Nephron (organoid): ENCODE measurements around the gene TRPM7.
"Not testable (repeated sequence)": the region's sequence is repeated elsewhere in the genome, so short reads cannot be mapped to it uniquely, and the experiment has no call there.

ENCODE experiments used
- H3K27ac Mint-ChIP-seq, 3 experiments: 2 replicates each; pipeline ENCODE4 v1.8.0; 2020; ENCODE audit warnings: mixed read lengths in 3 of 3, mild to moderate bottlenecking in 2 of 3, moderate library complexity in 1 of 3
- H3K27me3 Mint-ChIP-seq: 2 replicates; pipeline ENCODE4 v1.8.0; 2021; ENCODE audit warnings: low read depth, mild to moderate bottlenecking, moderate library complexity, mixed read lengths
- H3K36me3 Mint-ChIP-seq: 2 replicates; pipeline ENCODE4 v1.8.0; 2020; ENCODE audit warnings: low read depth, mixed read lengths
- H3K4me1 Mint-ChIP-seq: 2 replicates; pipeline ENCODE4 v1.8.0; 2020; ENCODE audit warnings: mixed read lengths
- H3K4me3 Mint-ChIP-seq, 3 experiments: 2 replicates each; pipeline ENCODE4 v1.8.0; 2020; ENCODE audit warnings: mild to moderate bottlenecking in 3 of 3, mixed read lengths in 3 of 3, moderate library complexity in 2 of 3
- H3K9me3 Mint-ChIP-seq: 2 replicates; pipeline ENCODE4 v1.8.0; 2020; ENCODE audit warnings: mixed read lengths
- TF ChIP-seq, protein P1 (sequence below), 3 experiments: fragments of 200-600 bp; sonication (generic); IDR thresholded peaks; one replicate each; pipeline ENCODE4 v1.5.0; 2021; ENCODE audit warnings: antibody characterized with exemption in 3 of 3; ENCODE audit not compliant: unreplicated experiment in 3 of 3

Gene TRPM7

DNA sequence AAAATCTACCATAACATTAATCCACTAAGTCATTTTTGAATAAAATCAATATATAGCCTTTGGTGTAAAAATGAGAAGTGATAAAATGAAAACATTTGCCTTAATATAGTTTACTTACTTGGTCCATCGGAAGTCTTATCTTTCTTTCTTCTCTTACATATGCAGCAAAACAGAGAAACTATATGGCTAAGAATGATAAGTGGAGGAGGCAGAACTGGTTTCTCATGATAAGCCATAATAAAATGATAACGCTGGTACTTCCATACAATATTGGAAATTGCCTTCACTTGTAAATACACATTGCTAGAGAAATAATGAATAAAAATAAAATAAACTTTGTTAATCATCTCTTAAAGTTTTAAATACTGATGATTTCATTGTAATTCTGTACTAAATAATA lies 92.3 kb downstream of the TRPM7 start:
- peaks cover 51% of the 10 kb centered on the region for H3K36me3 Mint-ChIP-seq
- H3K27ac Mint-ChIP-seq: no peak overlapping the region
- TF ChIP-seq, protein P1, sequence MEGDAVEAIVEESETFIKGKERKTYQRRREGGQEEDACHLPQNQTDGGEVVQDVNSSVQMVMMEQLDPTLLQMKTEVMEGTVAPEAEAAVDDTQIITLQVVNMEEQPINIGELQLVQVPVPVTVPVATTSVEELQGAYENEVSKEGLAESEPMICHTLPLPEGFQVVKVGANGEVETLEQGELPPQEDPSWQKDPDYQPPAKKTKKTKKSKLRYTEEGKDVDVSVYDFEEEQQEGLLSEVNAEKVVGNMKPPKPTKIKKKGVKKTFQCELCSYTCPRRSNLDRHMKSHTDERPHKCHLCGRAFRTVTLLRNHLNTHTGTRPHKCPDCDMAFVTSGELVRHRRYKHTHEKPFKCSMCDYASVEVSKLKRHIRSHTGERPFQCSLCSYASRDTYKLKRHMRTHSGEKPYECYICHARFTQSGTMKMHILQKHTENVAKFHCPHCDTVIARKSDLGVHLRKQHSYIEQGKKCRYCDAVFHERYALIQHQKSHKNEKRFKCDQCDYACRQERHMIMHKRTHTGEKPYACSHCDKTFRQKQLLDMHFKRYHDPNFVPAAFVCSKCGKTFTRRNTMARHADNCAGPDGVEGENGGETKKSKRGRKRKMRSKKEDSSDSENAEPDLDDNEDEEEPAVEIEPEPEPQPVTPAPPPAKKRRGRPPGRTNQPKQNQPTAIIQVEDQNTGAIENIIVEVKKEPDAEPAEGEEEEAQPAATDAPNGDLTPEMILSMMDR (IDR thresholded peaks at IDR 0.05; ENCODE audit: unreplicated experiment in 3 of 3): no peak
- H3K27me3 Mint-ChIP-seq: no peaks in the 10 kb centered on the region
- H3K4me3 Mint-ChIP-seq: no peak overlapping the region
- no peaks in the 10 kb centered on the region for H3K9me3 Mint-ChIP-seq
- no peaks in the 10 kb centered on the region for H3K4me1 Mint-ChIP-seq

DNA sequence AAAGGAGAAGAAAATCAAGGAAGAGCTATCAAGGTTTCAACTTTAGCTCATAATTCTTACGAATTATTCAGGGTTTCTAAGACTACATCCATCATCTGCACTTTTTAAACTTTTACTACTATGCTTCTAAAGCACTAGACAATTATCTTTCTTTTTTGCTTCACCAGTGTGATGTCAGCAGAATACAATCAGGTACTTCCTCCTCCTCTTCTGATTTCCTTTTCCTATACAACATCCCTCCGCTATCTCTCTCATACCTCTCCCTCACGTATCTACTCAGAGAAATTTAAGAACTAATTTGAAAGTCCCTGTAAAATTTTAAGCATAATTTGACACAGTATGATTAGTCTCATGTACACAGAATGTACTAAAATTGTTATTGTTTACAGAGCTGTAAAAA lies 92.8 kb downstream of the TRPM7 start:
- Mint-ChIP-seq H3K4me1 (no peaks in the 10 kb centered on the region), H3K27me3 (no peaks in the 10 kb centered on the region), H3K9me3 (no peaks in the 10 kb centered on the region), H3K27ac (no peak overlapping the region), H3K4me3 (no peak overlapping the region), H3K36me3 (peaks cover 48% of the 10 kb centered on the region)
- TF ChIP-seq, protein P1 (IDR thresholded peaks at IDR 0.05; ENCODE audit: unreplicated experiment in 3 of 3): no peak

DNA sequence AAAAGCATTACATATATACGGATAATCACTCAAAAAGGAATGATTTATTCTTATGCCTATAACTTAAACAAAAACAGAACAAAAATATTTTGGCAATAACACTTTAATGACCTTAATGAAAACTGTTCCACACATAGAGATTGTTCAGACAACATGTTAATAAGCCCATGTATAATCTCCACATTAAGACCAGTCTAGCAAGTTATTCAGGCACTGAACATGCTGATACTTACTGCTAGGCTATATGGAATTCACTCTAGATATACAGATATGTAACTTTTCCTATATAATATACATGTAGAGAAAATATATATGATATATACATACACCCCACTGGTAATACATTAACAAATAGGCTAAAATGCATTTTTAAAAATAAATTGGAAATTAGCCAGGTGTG lies 96.3 kb downstream of the TRPM7 start:
- TF ChIP-seq, protein P1 (IDR thresholded peaks at IDR 0.05; ENCODE audit: unreplicated experiment in 3 of 3): no peak
- Mint-ChIP-seq H3K9me3 (no peaks in the 10 kb centered on the region), H3K4me1 (no peaks in the 10 kb centered on the region)

DNA sequence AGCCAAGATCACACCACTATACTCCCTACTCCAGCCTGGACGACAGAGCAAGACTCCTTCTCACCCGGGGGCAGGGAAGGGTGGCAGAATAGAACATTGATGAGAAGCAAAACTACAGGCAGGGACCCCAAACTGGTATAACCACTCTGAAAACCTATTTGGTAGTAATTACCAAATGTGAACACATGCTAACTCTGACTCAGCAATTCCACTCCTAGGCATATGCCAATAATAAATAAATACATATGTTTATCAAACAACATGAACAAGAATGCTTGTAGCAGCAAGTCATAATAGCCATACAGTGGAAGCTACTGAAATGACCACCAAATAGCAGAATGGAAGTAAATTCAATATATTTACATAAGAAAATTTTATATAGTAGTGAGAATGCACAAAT lies 109.1 kb downstream of the TRPM7 start:
- TF ChIP-seq, protein P1 (IDR thresholded peaks at IDR 0.05; ENCODE audit: unreplicated experiment in 3 of 3): no peak
- no peak overlapping the region for H3K27ac Mint-ChIP-seq
- H3K27me3 Mint-ChIP-seq: no peaks in the 10 kb centered on the region
- no peaks in the 10 kb centered on the region for H3K4me1 Mint-ChIP-seq
- no peaks in the 10 kb centered on the region for H3K9me3 Mint-ChIP-seq
- H3K4me3 Mint-ChIP-seq: no peak overlapping the region
- peaks cover 57% of the 10 kb centered on the region for H3K36me3 Mint-ChIP-seq

More for the DNA sequence above, 96.3 kb downstream of the TRPM7 start:
- peaks cover 46% of the 10 kb centered on the region for H3K36me3 Mint-ChIP-seq
- no peak overlapping the region for H3K27ac Mint-ChIP-seq
- H3K27me3 Mint-ChIP-seq: no peaks in the 10 kb centered on the region
- H3K4me3 Mint-ChIP-seq: no peak overlapping the region

DNA sequence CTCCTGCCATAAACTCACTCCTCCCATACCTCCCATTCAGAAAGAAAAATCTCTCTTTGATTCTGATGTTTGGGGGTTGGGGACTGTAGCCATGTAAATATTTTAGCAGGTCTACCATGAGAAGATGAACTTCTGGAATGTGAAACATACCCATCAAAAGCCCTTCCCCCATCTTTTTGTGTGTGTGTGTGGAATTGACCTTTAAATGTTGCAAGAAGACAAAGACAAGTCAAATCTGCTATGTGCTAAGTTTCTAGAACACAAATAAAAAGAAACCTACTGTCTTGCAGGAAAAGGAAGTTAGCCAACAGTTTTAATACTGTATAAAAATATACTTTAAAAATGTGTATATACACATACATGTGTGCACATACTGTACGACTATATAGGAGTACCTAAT lies 110.4 kb downstream of the TRPM7 start:
- TF ChIP-seq, protein P1 (IDR thresholded peaks at IDR 0.05; ENCODE audit: unreplicated experiment in 3 of 3): no peak
- Mint-ChIP-seq H3K4me1 (no peaks in the 10 kb centered on the region), H3K9me3 (no peaks in the 10 kb centered on the region), H3K27me3 (no peaks in the 10 kb centered on the region), H3K27ac (no peak overlapping the region), H3K36me3 (peaks cover 54% of the 10 kb centered on the region), H3K4me3 (no peak overlapping the region)

DNA sequence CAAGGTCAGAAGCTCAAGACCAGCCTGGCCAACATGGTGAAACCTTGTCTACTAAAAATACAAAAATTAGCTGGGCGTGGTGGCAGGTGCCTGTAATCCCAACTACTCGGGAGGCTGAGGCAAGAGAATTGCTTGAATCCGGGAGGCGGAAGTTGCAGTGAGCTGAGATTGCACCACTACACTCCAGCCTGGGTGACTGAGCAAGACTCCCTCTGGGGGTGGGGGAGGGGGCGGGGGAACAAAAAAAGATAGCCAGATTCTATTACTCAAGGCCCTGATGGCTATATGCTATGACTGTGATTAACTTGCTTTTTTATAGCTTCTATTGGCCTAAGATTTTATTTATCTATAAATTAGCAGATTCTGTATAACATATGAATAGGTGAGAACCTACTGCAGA lies 112.8 kb downstream of the TRPM7 start:
- H3K4me3 Mint-ChIP-seq, H3K4me1 Mint-ChIP-seq, H3K27me3 Mint-ChIP-seq, H3K9me3 Mint-ChIP-seq, H3K27ac Mint-ChIP-seq: not testable (repeated sequence)
- peaks cover 69% of the 10 kb centered on the region for H3K36me3 Mint-ChIP-seq
